OCI-LY3 (cell line): Measurements from ENCODE around the gene PARP4.
"Not testable (repeated sequence)": the region's sequence is repeated elsewhere in the genome, so short reads cannot be mapped to it uniquely, and the experiment has no call there.

Experiments used
- CTCF ChIP-seq: fragments of 200-600, 300-600 bp; sonication (generic); IDR thresholded peaks from 2 replicates; pipeline ENCODE4 v1.5.1; 2014; ENCODE audit warnings: antibody characterized with exemption, low read length, low read depth
- EZH2phosphoT487 ChIP-seq: fragments of 200-600 bp; shearing (Covaris generic); IDR thresholded peaks from 2 replicates; pipeline ENCODE4 v1.6.1; 2018; ENCODE audit warnings: antibody characterized with exemption, mixed run types, low read depth

- not testable (repeated sequence) for TF ChIP-seq CTCF, EZH2phosphoT487
Observed at GRCh38 chr13:24384946-24385345, 127.6 kb downstream of the PARP4 start.
